Measurements from ENCODE around the gene CHERP.

The CHERP gene

GRCh38 chr19:16542045-16542909 lies at the start of gene CHERP:
TSS of gene CHERP (minus strand) at chr19:16542437. CDS start at chr19:16542378, 59 bp downstream.
- no peak for TF ChIP-seq JUND (IDR thresholded peaks at IDR 0.05; ENCODE audit: low read depth)
- in situ Hi-C loops (cut with HindIII; ENCODE audit: low pct_unique_long_range_greater_than_20kb, low sequenced_read_pairs) = no loop called here
- DNase-seq (ENCODE audit: low read depth in 1 of 2, low spot score in 1 of 2) = peak; percentile 73 to 93

GRCh38 chr19:16590876-16591802 lies 48.9 kb upstream of the CHERP start:
- DNase-seq (ENCODE audit: low read depth in 1 of 2, low spot score in 1 of 2) = no peak
- TF ChIP-seq JUND (IDR thresholded peaks at IDR 0.05; ENCODE audit: low read depth) = no peak
- in situ Hi-C loops (cut with HindIII; ENCODE audit: low pct_unique_long_range_greater_than_20kb, low sequenced_read_pairs) = no loop called here

- in situ Hi-C loops (cut with HindIII; ENCODE audit: low pct_unique_long_range_greater_than_20kb, low sequenced_read_pairs) = no loop called here
- no peak for DNase-seq (ENCODE audit: low read depth in 1 of 2, low spot score in 1 of 2)
- no peak for TF ChIP-seq JUND (IDR thresholded peaks at IDR 0.05; ENCODE audit: low read depth)
Observed at GRCh38 chr19:16589917-16590316, 47.7 kb upstream of the CHERP start.

- no peak for TF ChIP-seq JUND (IDR thresholded peaks at IDR 0.05; ENCODE audit: low read depth)
- in situ Hi-C loops (cut with HindIII; ENCODE audit: low pct_unique_long_range_greater_than_20kb, low sequenced_read_pairs) = no loop called here
- no peak for DNase-seq (ENCODE audit: low read depth in 1 of 2, low spot score in 1 of 2)
Observed at GRCh38 chr19:16588824-16589577, 46.8 kb upstream of the CHERP start.

- TF ChIP-seq JUND (IDR thresholded peaks at IDR 0.05; ENCODE audit: low read depth) = no peak
- DNase-seq (ENCODE audit: low read depth in 1 of 2, low spot score in 1 of 2) = no peak
- in situ Hi-C loops (cut with HindIII; ENCODE audit: low pct_unique_long_range_greater_than_20kb, low sequenced_read_pairs) = no loop called here
Observed at GRCh38 chr19:16587833-16588823, 45.9 kb upstream of the CHERP start.

- TF ChIP-seq JUND (IDR thresholded peaks at IDR 0.05; ENCODE audit: low read depth) = no peak
- DNase-seq (ENCODE audit: low read depth in 1 of 2, low spot score in 1 of 2) = no peak
- in situ Hi-C loops (cut with HindIII; ENCODE audit: low pct_unique_long_range_greater_than_20kb, low sequenced_read_pairs) = no loop called here
Observed at GRCh38 chr19:16586991-16587832, 45.0 kb upstream of the CHERP start.

GRCh38 chr19:16586477-16586871 lies 44.2 kb upstream of the CHERP start:
- TF ChIP-seq JUND (IDR thresholded peaks at IDR 0.05; ENCODE audit: low read depth) = no peak
- in situ Hi-C loops (cut with HindIII; ENCODE audit: low pct_unique_long_range_greater_than_20kb, low sequenced_read_pairs) = no loop called here

GRCh38 chr19:16585808-16586476 lies 43.7 kb upstream of the CHERP start:
- in situ Hi-C loops (cut with HindIII; ENCODE audit: low pct_unique_long_range_greater_than_20kb, low sequenced_read_pairs) = no loop called here
- TF ChIP-seq JUND (IDR thresholded peaks at IDR 0.05; ENCODE audit: low read depth) = no peak
- DNase-seq (ENCODE audit: low read depth in 1 of 2, low spot score in 1 of 2) = no peak

More at GRCh38 chr19:16586477-16586871, 44.2 kb upstream of the CHERP start:
- DNase-seq (ENCODE audit: low read depth in 1 of 2, low spot score in 1 of 2) = no peak

GRCh38 chr19:16585094-16585801 lies 43.0 kb upstream of the CHERP start:
- DNase-seq (ENCODE audit: low read depth in 1 of 2, low spot score in 1 of 2) = no peak
- in situ Hi-C loops (cut with HindIII; ENCODE audit: low pct_unique_long_range_greater_than_20kb, low sequenced_read_pairs) = no loop called here
- TF ChIP-seq JUND (IDR thresholded peaks at IDR 0.05; ENCODE audit: low read depth) = no peak
